GM23248 (cell line): ENCODE measurements around the gene GRB10. TPM values are rescaled to one million over a fixed set of nuclear protein-coding genes. Genes with fewer than 3 reads are reported as not detected.

Experiments
- DNase-seq: peaks from one replicate; pipeline ENCODE4 v3.0.0-alpha.2; 2015
- H2AFZ ChIP-seq: fragments of 200-600 bp; sonication (generic); 2 replicates; pipeline ENCODE4 v1.6.1; 2016; ENCODE audit warnings: antibody characterized with exemption
- H3F3A ChIP-seq: fragments of 200-600 bp; sonication (generic); 2 replicates; pipeline ENCODE4 v1.6.1; 2016; ENCODE audit warnings: mild to moderate bottlenecking, antibody characterized with exemption, mixed run types; ENCODE audit not compliant: insufficient read depth
- H3K27ac ChIP-seq: fragments of 200-600 bp; sonication (generic); 2 replicates; pipeline ENCODE4 v1.5.1; 2016; ENCODE audit warnings: mild to moderate bottlenecking
- H3K27me3 ChIP-seq: fragments of 200-600 bp; sonication (generic); replicated peaks from 2 replicates; pipeline ENCODE4 v1.6.1; 2016; ENCODE audit warnings: mild to moderate bottlenecking; ENCODE audit not compliant: insufficient read depth
- H3K36me3 ChIP-seq: fragments of 200-600 bp; sonication (generic); 2 replicates; pipeline ENCODE4 v1.6.1; 2016; ENCODE audit warnings: low read depth, mild to moderate bottlenecking
- H3K4me1 ChIP-seq: fragments of 200-600 bp; sonication (generic); 2 replicates; pipeline ENCODE4 v1.6.1; 2016; ENCODE audit warnings: mild to moderate bottlenecking; ENCODE audit not compliant: insufficient read depth
- H3K4me2 ChIP-seq: fragments of 200-600 bp; sonication (generic); one replicate; pipeline ENCODE4 v1.6.1; 2016; ENCODE audit warnings: mild to moderate bottlenecking; ENCODE audit not compliant: unreplicated experiment
- H3K4me3 ChIP-seq: fragments of 200-600 bp; sonication (generic); 2 replicates; pipeline ENCODE4 v1.5.1; 2016; ENCODE audit warnings: mild to moderate bottlenecking
- H3K79me2 ChIP-seq: fragments of 200-600 bp; sonication (generic); 2 replicates; pipeline ENCODE4 v1.6.1; 2016; ENCODE audit warnings: mild to moderate bottlenecking; ENCODE audit not compliant: insufficient read depth
- H3K9ac ChIP-seq: fragments of 200-600 bp; sonication (generic); 2 replicates; pipeline ENCODE4 v1.6.1; 2016; ENCODE audit warnings: mild to moderate bottlenecking
- H3K9me2 ChIP-seq: fragments of 200-600 bp; sonication (generic); 2 replicates; pipeline ENCODE4 v1.6.1; 2016; ENCODE audit warnings: mixed run types, mild to moderate bottlenecking, moderate library complexity; ENCODE audit not compliant: insufficient read depth
- H3K9me3 ChIP-seq: fragments of 200-600 bp; sonication (generic); one replicate; pipeline ENCODE4 v1.6.1; 2017; ENCODE audit warnings: low read depth
- H4K20me1 ChIP-seq: fragments of 200-600 bp; sonication (generic); 2 replicates; pipeline ENCODE4 v1.6.0; 2016; ENCODE audit not compliant: insufficient read depth
- EZH2 ChIP-seq: fragments of 200-600 bp; sonication (generic); IDR thresholded peaks from 2 replicates; pipeline ENCODE4 v1.6.1; 2018; ENCODE audit warnings: antibody characterized with exemption, mild to moderate bottlenecking; ENCODE audit not compliant: insufficient read depth, poor library complexity, severe bottlenecking
- EZH2phosphoT487 ChIP-seq: fragments of 200-600 bp; sonication (generic); IDR thresholded peaks from 2 replicates; pipeline ENCODE4 v1.6.1; 2018; ENCODE audit warnings: antibody characterized with exemption, moderate library complexity, mild to moderate bottlenecking, low read depth; ENCODE audit not compliant: insufficient read depth
- WGBS, 2 experiments: methylation state at CpG; one replicate each; pipeline ENCODE4 v1.1.6; 2015 to 2017; ENCODE audit warnings: low lambda C conversion rate in 2 of 2, low coverage in 1 of 2; ENCODE audit errors: missing lambda C conversion rate in 2 of 2; 5-methylcytosine and 5-hydroxymethylcytosine counted together
- in situ Hi-C: fragments of 300-500 bp; cut with MboI; formaldehyde crosslinking; loops from 2 replicates; pipeline ENCODE4 v1.15.0; 2020
- polyA plus RNA-seq: library from polyadenylated mRNA; unstranded; fragments of >200 nt; fragmentation: Nextera tagmentation; extraction: Ambion mirVana; gene quantifications from 2 replicates; pipeline ENCODE4 v1.2.1, GENCODE V29; 2016
- total RNA-seq: library from RNA; depleted of rRNA; stranded (reverse); fragments of >200 nt; shearing (Covaris generic); gene quantifications from 2 replicates; pipeline ENCODE4 v1.2.3, GENCODE V29; 2014

The GRB10 gene
- total and polyA plus RNA-seq, 2 experiments from 2014 or later, result 12.9 to 25.9 TPM

GRCh38 chr7:50748472-50748871, 34.2 kb downstream of the GRB10 start:
- H3K4me2 ChIP-seq, result no peak overlapping the region
- DNase-seq, result no peak
- H2AFZ ChIP-seq, result no peak overlapping the region
- 95 to 96% methylated on average over 8 of the region's 8 CpGs for WGBS, 2 experiments
- no peak for TF ChIP-seq EZH2
- no peak for TF ChIP-seq EZH2phosphoT487
- no peaks in the 10 kb centered on the region for H3K9me2 ChIP-seq
- H3K79me2 ChIP-seq, result peaks cover 93% of the 10 kb centered on the region
- H3K9ac ChIP-seq, result no peak overlapping the region
- no peaks in the 10 kb centered on the region; the same call in 1 of the 2 replicates for H4K20me1 ChIP-seq
- no peaks in the 10 kb centered on the region for H3K27me3 ChIP-seq
- H3K4me3 ChIP-seq, result no peak overlapping the region
- no peaks in the 10 kb centered on the region for H3K4me1 ChIP-seq
- no peaks in the 10 kb centered on the region for H3K9me3 ChIP-seq
- no peaks in the 10 kb centered on the region for H3F3A ChIP-seq
- in situ Hi-C loops, result no loop called here
- H3K27ac ChIP-seq, result no peak overlapping the region
- no peaks in the 10 kb centered on the region for H3K36me3 ChIP-seq

- Histone ChIP-seq H3K4me1 (no peaks in the 10 kb centered on the region), H3K9me3 (no peaks in the 10 kb centered on the region), H4K20me1 (peaks cover 7% of the 10 kb centered on the region; the same call in 1 of the 2 replicates), H2AFZ (no peak overlapping the region), H3K4me2 (no peak overlapping the region), H3K27ac (no peak overlapping the region), H3K27me3 (no peaks in the 10 kb centered on the region), H3K4me3 (no peak overlapping the region), H3K9me2 (no peaks in the 10 kb centered on the region), H3F3A (no peaks in the 10 kb centered on the region), H3K9ac (no peak overlapping the region), H3K79me2 (peaks cover 94% of the 10 kb centered on the region), H3K36me3 (no peaks in the 10 kb centered on the region)
- TF ChIP-seq EZH2 (no peak), EZH2phosphoT487 (no peak)
- WGBS, 2 experiments, result 95 to 96% methylated on average over 2 of the region's 2 CpGs
- in situ Hi-C loops, result no loop called here
- no peak for DNase-seq
These were observed 36.9 kb downstream of the GRB10 start for GRCh38 chr7:50745835-50746234.

GRCh38 chr7:50745336-50745735, 37.4 kb downstream of the GRB10 start:
- H2AFZ ChIP-seq, result no peak overlapping the region
- in situ Hi-C loops, result no loop called here
- H3K36me3 ChIP-seq, result no peaks in the 10 kb centered on the region
- no peaks in the 10 kb centered on the region for H3F3A ChIP-seq
- H3K9me2 ChIP-seq, result no peaks in the 10 kb centered on the region
- H3K9me3 ChIP-seq, result no peaks in the 10 kb centered on the region
- H3K4me2 ChIP-seq, result no peak overlapping the region
- no peak overlapping the region for H3K4me3 ChIP-seq
- H3K4me1 ChIP-seq, result no peaks in the 10 kb centered on the region
- H4K20me1 ChIP-seq, result 0 out of 2 replicates have a peak, but pooled peaks cover 9% of the 10 kb centered on the region
- no peak for TF ChIP-seq EZH2phosphoT487
- TF ChIP-seq EZH2, result no peak
- WGBS, 2 experiments, result 88 to 93% methylated on average over 7 of the region's 7 CpGs
- no peak overlapping the region for H3K9ac ChIP-seq
- H3K79me2 ChIP-seq, result peaks cover 94% of the 10 kb centered on the region
- H3K27me3 ChIP-seq, result no peaks in the 10 kb centered on the region
- no peak for DNase-seq
- H3K27ac ChIP-seq, result no peak overlapping the region

GRCh38 chr7:50743893-50744292, 38.8 kb downstream of the GRB10 start:
- TF ChIP-seq EZH2phosphoT487 (no peak), EZH2 (no peak)
- Histone ChIP-seq H3F3A (no peaks in the 10 kb centered on the region), H3K4me3 (no peak overlapping the region), H3K9me2 (no peaks in the 10 kb centered on the region), H3K9me3 (no peaks in the 10 kb centered on the region), H3K27me3 (no peaks in the 10 kb centered on the region), H3K9ac (no peak overlapping the region), H4K20me1 (peaks cover 19% of the 10 kb centered on the region; the same call in 1 of the 2 replicates), H3K4me1 (no peaks in the 10 kb centered on the region), H3K36me3 (no peaks in the 10 kb centered on the region), H3K27ac (no peak overlapping the region), H2AFZ (no peak overlapping the region), H3K4me2 (no peak overlapping the region), H3K79me2 (peaks cover 95% of the 10 kb centered on the region)
- WGBS, 2 experiments, result 86 to 87% methylated on average over 11 of the region's 11 CpGs
- no peak for DNase-seq
- in situ Hi-C loops, result no loop called here

- H3K9me3 ChIP-seq, result no peaks in the 10 kb centered on the region
- no peak overlapping the region for H3K27ac ChIP-seq
- H3K4me2 ChIP-seq, result no peak overlapping the region
- in situ Hi-C loops, result no loop called here
- H4K20me1 ChIP-seq, result peaks cover 19% of the 10 kb centered on the region; the same call in 1 of the 2 replicates
- no peak for DNase-seq
- no peaks in the 10 kb centered on the region for H3K36me3 ChIP-seq
- no peak overlapping the region for H3K9ac ChIP-seq
- no peaks in the 10 kb centered on the region for H3F3A ChIP-seq
- no peaks in the 10 kb centered on the region for H3K9me2 ChIP-seq
- peaks cover 95% of the 10 kb centered on the region for H3K79me2 ChIP-seq
- no peak overlapping the region for H2AFZ ChIP-seq
- 91 to 92% methylated on average over 2 of the region's 2 CpGs for WGBS, 2 experiments
- TF ChIP-seq EZH2phosphoT487 (no peak), EZH2 (no peak)
- H3K27me3 ChIP-seq, result no peaks in the 10 kb centered on the region
- no peak overlapping the region for H3K4me3 ChIP-seq
- H3K4me1 ChIP-seq, result no peaks in the 10 kb centered on the region
These were observed 39.7 kb downstream of the GRB10 start for GRCh38 chr7:50743016-50743415.
